ENCODE data around the gene ASXL3. TPM values are rescaled to one million over a fixed set of nuclear protein-coding genes. Genes with fewer than 3 reads are reported as not detected.

ASXL3 gene
- polyA plus RNA-seq, 1 experiment = not detected

DNA sequence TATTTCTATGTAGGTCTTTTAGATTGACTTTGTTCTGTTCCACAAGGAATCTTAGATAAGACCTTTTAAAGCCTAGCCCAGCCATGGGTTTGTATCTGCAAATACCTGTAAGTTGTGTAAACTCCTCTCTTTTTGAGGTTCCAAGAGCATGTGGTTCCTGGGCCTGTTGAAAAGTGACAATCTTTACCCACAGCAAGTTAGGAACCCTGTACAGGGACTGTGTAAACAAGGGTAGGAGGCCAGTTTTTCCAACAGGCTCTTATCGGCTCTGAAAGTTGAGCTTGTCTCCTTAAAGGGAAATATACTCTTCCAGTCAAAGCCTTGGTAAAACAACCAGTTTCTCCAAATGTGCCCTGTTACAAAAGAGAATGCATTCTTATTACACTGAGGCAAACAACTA, 15.3 kb upstream of the ASXL3 start:
- no peaks in the 10 kb centered on the region for H3K27me3 ChIP-seq (ENCODE audit: control insufficient read depth, insufficient read depth, low read length)
- TF ChIP-seq, protein P1, sequence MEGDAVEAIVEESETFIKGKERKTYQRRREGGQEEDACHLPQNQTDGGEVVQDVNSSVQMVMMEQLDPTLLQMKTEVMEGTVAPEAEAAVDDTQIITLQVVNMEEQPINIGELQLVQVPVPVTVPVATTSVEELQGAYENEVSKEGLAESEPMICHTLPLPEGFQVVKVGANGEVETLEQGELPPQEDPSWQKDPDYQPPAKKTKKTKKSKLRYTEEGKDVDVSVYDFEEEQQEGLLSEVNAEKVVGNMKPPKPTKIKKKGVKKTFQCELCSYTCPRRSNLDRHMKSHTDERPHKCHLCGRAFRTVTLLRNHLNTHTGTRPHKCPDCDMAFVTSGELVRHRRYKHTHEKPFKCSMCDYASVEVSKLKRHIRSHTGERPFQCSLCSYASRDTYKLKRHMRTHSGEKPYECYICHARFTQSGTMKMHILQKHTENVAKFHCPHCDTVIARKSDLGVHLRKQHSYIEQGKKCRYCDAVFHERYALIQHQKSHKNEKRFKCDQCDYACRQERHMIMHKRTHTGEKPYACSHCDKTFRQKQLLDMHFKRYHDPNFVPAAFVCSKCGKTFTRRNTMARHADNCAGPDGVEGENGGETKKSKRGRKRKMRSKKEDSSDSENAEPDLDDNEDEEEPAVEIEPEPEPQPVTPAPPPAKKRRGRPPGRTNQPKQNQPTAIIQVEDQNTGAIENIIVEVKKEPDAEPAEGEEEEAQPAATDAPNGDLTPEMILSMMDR (IDR thresholded peaks at IDR 0.05; ENCODE audit: insufficient read depth, low read depth, low read length) = no peak
- POLR2A ChIA-PET = no interaction called here
- CTCF ChIA-PET = no interaction called here
- DNase-seq (ENCODE audit: low read depth) = no peak
- no peaks in the 10 kb centered on the region for H3K36me3 ChIP-seq (ENCODE audit: control insufficient read depth, insufficient read depth, low read length)
- no peak overlapping the region for H3K4me3 ChIP-seq (ENCODE audit: low read depth, low read length)

DNA sequence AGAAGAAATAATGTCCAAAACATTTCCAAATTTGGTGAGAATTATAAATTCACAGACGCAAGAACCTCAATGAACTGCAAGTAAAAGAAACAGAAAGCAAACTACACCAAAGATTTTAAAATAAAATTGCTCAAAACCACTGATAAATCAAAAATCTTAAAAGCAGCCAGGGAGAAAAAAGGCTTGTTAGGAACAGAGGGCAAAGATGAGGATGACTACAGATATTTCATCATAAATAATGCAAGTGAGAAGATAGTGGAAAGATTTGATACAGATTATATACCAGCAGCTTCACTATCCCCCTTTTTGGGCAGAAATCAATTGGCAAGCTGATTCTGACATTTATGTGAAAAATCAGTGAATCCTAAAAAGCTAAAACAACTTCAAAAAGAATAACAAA, 10.3 kb upstream of the ASXL3 start:
- ChIA-PET CTCF (no interaction called here), POLR2A (no interaction called here)
- DNase-seq (ENCODE audit: low read depth) = no peak
- TF ChIP-seq, protein P1 (IDR thresholded peaks at IDR 0.05; ENCODE audit: insufficient read depth, low read depth, low read length) = no peak
- Histone ChIP-seq H3K36me3 (ENCODE audit: control insufficient read depth, insufficient read depth, low read length) (no peaks in the 10 kb centered on the region), H3K27me3 (ENCODE audit: control insufficient read depth, insufficient read depth, low read length) (no peaks in the 10 kb centered on the region), H3K4me3 (ENCODE audit: low read depth, low read length) (no peak overlapping the region)

DNA sequence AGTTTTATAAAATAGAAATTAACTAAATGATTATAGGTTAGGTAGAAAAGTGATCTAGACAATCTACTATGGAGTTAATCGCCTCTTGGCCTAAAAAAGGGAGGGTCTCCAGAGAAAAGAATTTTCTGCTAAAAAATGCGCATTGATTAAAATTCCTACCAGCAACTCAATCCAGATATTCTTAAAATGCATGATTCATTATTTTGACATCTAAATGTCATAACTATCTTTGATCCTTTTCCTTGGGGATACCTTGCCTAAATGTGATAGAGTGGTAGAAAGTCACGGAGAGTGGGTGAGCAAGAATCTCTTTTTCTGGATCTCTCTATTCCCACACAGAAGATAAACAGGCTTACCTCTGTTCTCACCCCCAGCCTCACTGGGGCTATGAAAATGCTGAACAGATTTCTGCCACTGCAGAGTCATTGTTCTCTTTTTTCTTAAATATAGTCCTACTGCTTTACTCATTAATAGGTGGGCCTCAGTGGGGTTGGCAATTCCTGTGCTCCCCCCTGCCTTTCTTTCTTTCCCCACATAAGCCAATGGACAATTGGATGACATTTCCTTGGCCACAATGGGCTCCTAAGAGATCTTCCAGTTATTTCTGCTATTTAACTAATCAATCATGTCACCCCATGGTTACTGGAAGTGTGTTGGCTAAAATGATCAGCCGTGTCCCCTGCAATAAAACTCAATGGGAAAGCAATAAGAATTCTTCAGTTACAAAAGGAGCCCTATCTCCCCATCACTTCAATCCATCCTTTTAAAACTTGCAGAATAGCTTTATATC, 5.8 kb upstream of the ASXL3 start:
- H3K36me3 ChIP-seq (ENCODE audit: control insufficient read depth, insufficient read depth, low read length) = no peaks in the 10 kb centered on the region
- DNase-seq (ENCODE audit: low read depth) = no peak
- CTCF ChIA-PET = no interaction called here
- POLR2A ChIA-PET = no interaction called here
- no peaks in the 10 kb centered on the region for H3K27me3 ChIP-seq (ENCODE audit: control insufficient read depth, insufficient read depth, low read length)
- TF ChIP-seq, protein P1 (IDR thresholded peaks at IDR 0.05; ENCODE audit: insufficient read depth, low read depth, low read length) = no peak
- H3K4me3 ChIP-seq (ENCODE audit: low read depth, low read length) = no peak overlapping the region

DNA sequence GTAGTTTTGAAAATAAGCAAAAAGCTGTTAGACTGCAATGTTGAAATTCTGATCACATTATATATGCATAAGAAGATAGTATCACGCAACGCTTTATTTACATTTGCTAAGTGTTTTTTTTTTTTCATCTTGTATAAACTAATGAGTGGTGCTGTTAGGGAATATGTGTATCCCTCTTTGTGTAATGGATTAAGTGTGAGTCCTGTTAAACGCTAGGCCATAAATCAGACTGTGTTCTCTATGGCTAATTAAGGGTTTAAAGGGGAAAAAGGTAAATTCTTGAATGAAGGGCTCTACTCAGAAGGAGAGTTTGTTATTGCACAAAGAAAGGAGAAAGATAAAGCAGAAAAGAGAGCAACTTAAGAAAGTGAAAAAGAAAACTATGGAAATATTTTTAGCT, 4.8 kb upstream of the ASXL3 start:
- ChIA-PET CTCF (no interaction called here), POLR2A (no interaction called here)
- H3K4me3 ChIP-seq (ENCODE audit: low read depth, low read length) = no peak overlapping the region
- peaks cover 6% of the 10 kb centered on the region for H3K27me3 ChIP-seq (ENCODE audit: control insufficient read depth, insufficient read depth, low read length)
- no peaks in the 10 kb centered on the region for H3K36me3 ChIP-seq (ENCODE audit: control insufficient read depth, insufficient read depth, low read length)
- TF ChIP-seq, protein P1 (IDR thresholded peaks at IDR 0.05; ENCODE audit: insufficient read depth, low read depth, low read length) = no peak
- DNase-seq (ENCODE audit: low read depth) = no peak

DNA sequence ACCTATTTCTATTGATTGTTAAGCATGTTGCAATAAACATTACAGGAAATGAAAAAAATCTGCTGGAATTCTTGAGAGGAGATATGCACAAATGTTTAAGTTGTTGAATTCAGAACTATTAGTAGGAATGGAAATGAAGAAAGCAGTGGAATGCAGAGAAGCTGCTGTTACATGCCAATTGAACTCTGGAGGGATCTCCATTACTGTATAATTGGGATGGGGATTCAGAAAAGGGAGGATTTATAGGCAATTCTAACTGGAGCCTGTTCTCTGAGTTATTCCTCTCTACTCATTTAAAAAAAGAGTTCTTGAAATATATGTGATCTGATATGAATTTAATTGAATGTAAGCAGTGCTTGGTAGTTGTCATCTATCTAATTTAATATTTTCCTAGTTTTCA, 2.6 kb upstream of the ASXL3 start:
- H3K27me3 ChIP-seq (ENCODE audit: control insufficient read depth, insufficient read depth, low read length) = peaks cover 12% of the 10 kb centered on the region
- POLR2A ChIA-PET = no interaction called here
- CTCF ChIA-PET = no interaction called here
- H3K36me3 ChIP-seq (ENCODE audit: control insufficient read depth, insufficient read depth, low read length) = no peaks in the 10 kb centered on the region
- H3K4me3 ChIP-seq (ENCODE audit: low read depth, low read length) = no peak overlapping the region
- DNase-seq (ENCODE audit: low read depth) = no peak
- TF ChIP-seq, protein P1 (IDR thresholded peaks at IDR 0.05; ENCODE audit: insufficient read depth, low read depth, low read length) = no peak

All from BJ (cell line).